Body of pancreas (tissue), 4 donors: ENCODE data around the gene AGAP1. TPM values are rescaled to one million over a fixed set of nuclear protein-coding genes. Genes with fewer than 3 reads are reported as not detected.

ENCODE experiments used
- ATAC-seq: fragments of 150-250 bp; one replicate; pipeline ENCODE4 v1.9.1; 2016
- DNase-seq, 4 donors: peaks; one replicate each; pipeline ENCODE4 v3.0.0-alpha.2; 2019
- H3K27ac ChIP-seq, 4 donors: fragments of 200-600 bp; sonication (generic); 1 replicate in 3 of 4; 2 replicates in 1 of 4; pipeline versions ENCODE4 v1.5.1 to v1.6.1; 2016 to 2019; ENCODE audit warnings: mild to moderate bottlenecking in 1 of 4, mixed read lengths in 1 of 4, moderate library complexity in 1 of 4
- H3K27me3 ChIP-seq, 2 donors: fragments of 200-600 bp; sonication (generic); one replicate each; pipeline ENCODE4 v1.6.0; 2016; ENCODE audit warnings: mild to moderate bottlenecking in 1 of 2
- H3K36me3 ChIP-seq, 2 donors: fragments of 200-600 bp; sonication (generic); replicated peaks in 1 of 2; 2 replicates each; pipeline ENCODE4 v1.5.1; 2016; ENCODE audit warnings: low read depth in 2 of 2; ENCODE audit not compliant: insufficient read depth in 1 of 2
- H3K4me1 ChIP-seq: fragments of 200-600 bp; sonication (generic); one replicate; pipeline ENCODE4 v1.6.0; 2016
- H3K4me3 ChIP-seq, 2 donors: fragments of 200-600 bp; sonication (generic); 1 replicate in 1 of 2; 2 replicates in 1 of 2; pipeline ENCODE4 v1.5.1; 2016 to 2019
- H3K9me3 ChIP-seq, 3 donors: fragments of 200-600 bp; sonication (generic); 1 replicate in 2 of 3; 2 replicates in 1 of 3; pipeline ENCODE4 v1.5.1; 2016
- POLR2A ChIP-seq, 3 donors: fragments of 450-650 bp; IDR thresholded peaks; one replicate each; pipeline ENCODE4 v1.6.1; 2016; ENCODE audit warnings: antibody characterized with exemption in 3 of 3, mild to moderate bottlenecking in 2 of 3
- WGBS, 2 donors: methylation state at CpG; one replicate each; pipeline ENCODE4 v1.1.5; 2017; 5-methylcytosine and 5-hydroxymethylcytosine counted together
- intact Hi-C: fragments of 100-400 bp; cut with DNase I; formaldehyde crosslinking; loops from one replicate; pipeline ENCODE4 v1.15.1; 2023
- total RNA-seq, 2 donors: library from RNA; depleted of rRNA; stranded (reverse); fragments of >200 nt; gene quantifications; one replicate each; pipeline ENCODE4 v1.1.0, GENCODE V29; 2016
- TF ChIP-seq, protein P1 (sequence below), 7 experiments: fragments of 450-650 bp in 4 of 7; fragments of 200-600 bp in 3 of 7; sonication (generic) in 3 of 7; IDR thresholded peaks; one replicate each; pipeline ENCODE4 v1.5.1; 2016 to 2019; ENCODE audit warnings: antibody characterized with exemption in 7 of 7

Gene AGAP1
- total RNA-seq, 2 donors from 2014 or later: 21.3 to 32.6 TPM

DNA sequence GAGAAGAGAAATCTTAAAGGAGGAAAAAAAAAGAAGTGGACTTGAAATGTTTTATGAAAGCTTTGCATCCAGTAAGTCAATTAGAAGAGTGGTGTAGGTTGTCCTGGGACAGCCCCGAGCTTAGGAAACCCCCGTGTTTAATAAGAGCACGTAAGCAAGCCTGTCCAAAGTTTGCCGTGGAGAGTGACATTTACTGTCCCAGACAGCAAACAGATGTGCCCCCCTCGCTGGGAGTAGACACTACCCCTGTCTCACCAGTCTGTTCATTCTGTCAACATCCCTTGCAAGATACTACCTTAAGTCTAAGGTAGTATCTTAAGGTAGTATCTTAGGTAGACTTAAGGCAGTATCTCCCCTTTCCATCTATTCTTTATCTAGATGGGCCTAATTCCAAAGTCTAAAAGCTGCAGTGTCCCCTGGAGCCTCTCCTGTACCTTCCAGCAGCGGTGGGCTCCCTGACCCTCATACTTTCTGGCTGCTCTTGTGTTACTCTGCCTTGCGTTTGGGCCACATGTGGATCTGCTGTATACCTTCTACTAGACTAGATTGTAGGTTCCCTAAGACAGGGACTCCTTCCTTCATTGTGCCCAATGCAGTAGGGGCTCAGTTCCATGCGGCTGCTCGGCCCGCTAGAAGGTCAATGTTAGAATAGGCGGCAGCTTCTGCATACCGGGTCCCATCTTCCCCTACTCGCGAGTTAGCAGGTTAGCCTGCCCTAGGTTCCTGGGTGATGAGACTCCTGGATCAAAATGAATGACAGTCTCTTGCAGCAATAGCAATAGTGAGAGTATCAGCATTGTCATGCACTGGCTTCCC lies 430.2 kb downstream of the AGAP1 start:
- Histone ChIP-seq H3K9me3 (no peaks in the 10 kb centered on the region), H3K36me3 (no peaks in the 10 kb centered on the region), H3K27me3 (no peaks in the 10 kb centered on the region), H3K27ac (no peak overlapping the region), H3K4me3 (no peak overlapping the region), H3K4me1 (no peaks in the 10 kb centered on the region)
- ATAC-seq (no peak), DNase-seq (no peak)
- intact Hi-C loops: no loop called here
- WGBS, 2 donors: 89 to 92% methylated on average over 10 to 14 of the region's 14 CpGs
- no peak for TF ChIP-seq POLR2A (IDR thresholded peaks at IDR 0.05)
- TF ChIP-seq, protein P1, sequence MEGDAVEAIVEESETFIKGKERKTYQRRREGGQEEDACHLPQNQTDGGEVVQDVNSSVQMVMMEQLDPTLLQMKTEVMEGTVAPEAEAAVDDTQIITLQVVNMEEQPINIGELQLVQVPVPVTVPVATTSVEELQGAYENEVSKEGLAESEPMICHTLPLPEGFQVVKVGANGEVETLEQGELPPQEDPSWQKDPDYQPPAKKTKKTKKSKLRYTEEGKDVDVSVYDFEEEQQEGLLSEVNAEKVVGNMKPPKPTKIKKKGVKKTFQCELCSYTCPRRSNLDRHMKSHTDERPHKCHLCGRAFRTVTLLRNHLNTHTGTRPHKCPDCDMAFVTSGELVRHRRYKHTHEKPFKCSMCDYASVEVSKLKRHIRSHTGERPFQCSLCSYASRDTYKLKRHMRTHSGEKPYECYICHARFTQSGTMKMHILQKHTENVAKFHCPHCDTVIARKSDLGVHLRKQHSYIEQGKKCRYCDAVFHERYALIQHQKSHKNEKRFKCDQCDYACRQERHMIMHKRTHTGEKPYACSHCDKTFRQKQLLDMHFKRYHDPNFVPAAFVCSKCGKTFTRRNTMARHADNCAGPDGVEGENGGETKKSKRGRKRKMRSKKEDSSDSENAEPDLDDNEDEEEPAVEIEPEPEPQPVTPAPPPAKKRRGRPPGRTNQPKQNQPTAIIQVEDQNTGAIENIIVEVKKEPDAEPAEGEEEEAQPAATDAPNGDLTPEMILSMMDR (IDR thresholded peaks at IDR 0.05): no peak

DNA sequence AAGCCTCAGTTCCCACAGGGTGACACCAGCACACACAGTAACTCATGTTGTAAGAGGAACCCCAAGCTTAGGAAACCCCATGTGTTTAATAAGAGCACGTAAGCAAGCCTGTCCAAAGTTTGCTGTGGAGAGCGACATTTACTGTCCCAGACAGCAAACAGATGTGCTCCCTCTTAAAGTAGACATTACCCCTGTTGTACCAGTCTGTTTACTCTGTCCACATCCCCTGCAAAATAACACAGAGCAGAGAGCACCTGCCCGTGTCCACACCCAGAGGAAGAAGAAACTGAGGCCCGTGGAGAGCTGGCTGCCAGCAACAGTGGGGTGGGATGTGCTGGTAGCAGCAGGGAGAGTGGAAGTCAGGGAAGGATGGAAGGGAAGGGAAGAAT lies 430.8 kb downstream of the AGAP1 start:
- H3K27me3 ChIP-seq: no peaks in the 10 kb centered on the region
- no peaks in the 10 kb centered on the region for H3K36me3 ChIP-seq
- no peak overlapping the region for H3K4me3 ChIP-seq
- DNase-seq (no peak), ATAC-seq (no peak)
- H3K9me3 ChIP-seq: no peaks in the 10 kb centered on the region
- 92% methylated on average over 4 of the region's 4 CpGs for WGBS, 2 donors
- no peak overlapping the region for H3K27ac ChIP-seq
- intact Hi-C loops: no loop called here
- no peak for TF ChIP-seq POLR2A (IDR thresholded peaks at IDR 0.05)
- TF ChIP-seq, protein P1 (IDR thresholded peaks at IDR 0.05): no peak
- no peaks in the 10 kb centered on the region for H3K4me1 ChIP-seq

DNA sequence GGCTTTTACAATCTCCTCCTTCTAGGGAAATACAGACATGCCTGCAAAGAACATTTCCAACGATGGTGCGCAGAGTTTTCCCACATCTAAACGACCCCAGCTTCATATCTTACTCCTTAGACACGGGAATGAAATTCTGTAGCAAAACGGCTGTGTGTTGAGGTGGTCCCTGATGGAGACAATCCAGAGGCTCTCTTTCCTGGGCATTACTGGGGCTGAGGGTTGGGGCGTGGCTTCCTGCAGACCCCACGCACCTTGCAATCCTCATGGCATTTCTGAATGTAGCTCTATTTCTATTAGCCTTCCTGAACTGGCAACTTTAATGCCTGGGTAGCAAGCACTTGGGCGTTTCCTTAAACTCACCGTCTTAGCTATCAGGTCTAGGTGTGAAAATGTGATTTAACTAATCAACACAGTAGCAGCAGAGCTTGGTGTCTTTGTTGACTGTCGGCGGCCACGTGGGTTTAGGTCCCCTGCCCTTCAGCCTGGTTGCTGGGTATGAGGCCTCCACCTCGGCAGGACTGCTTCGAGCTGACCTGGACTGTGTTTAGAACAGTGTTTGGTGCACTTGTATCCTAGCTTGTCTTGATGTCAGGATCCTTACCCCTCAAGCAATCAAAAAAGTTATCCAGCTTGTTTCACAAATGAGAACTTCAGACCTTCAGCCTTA lies 431.5 kb downstream of the AGAP1 start:
- no peak for ATAC-seq
- TF ChIP-seq, protein P1 (IDR thresholded peaks at IDR 0.05): no peak
- no peak for TF ChIP-seq POLR2A (IDR thresholded peaks at IDR 0.05)
- no peaks in the 10 kb centered on the region for H3K27me3 ChIP-seq
- WGBS, 2 donors: 76 to 81% methylated on average over 14 of the region's 14 CpGs
- intact Hi-C loops: no loop called here
- no peak overlapping the region for H3K4me3 ChIP-seq
- no peak overlapping the region for H3K27ac ChIP-seq
- no peak for DNase-seq
- H3K9me3 ChIP-seq: no peaks in the 10 kb centered on the region
- no peaks in the 10 kb centered on the region for H3K4me1 ChIP-seq
- no peaks in the 10 kb centered on the region for H3K36me3 ChIP-seq

DNA sequence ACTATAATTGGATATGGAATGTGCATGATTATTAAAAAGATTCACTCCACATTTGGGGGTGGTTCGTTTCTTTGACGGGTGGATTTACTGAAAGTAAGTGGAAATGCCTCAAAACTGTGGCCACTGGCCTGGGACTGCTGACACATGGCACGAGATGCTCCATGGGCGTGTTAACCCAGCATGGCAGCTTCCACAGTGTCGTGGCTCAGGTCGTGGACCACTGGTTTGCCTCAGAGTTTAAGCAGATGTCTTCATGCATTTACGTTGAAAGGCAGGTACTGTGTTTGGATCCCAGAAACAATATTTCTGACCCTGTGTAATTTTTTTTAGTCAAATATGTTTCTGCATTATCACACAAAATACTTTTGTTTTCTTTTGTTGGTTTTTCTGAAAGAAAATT lies 432.4 kb downstream of the AGAP1 start:
- Histone ChIP-seq H3K9me3 (no peaks in the 10 kb centered on the region), H3K4me3 (no peak overlapping the region), H3K36me3 (no peaks in the 10 kb centered on the region), H3K4me1 (no peaks in the 10 kb centered on the region), H3K27me3 (no peaks in the 10 kb centered on the region), H3K27ac (no peak overlapping the region)
- intact Hi-C loops: no loop called here
- no peak for TF ChIP-seq POLR2A (IDR thresholded peaks at IDR 0.05)
- TF ChIP-seq, protein P1 (IDR thresholded peaks at IDR 0.05): no peak
- ATAC-seq (no peak), DNase-seq (no peak)
- WGBS, 2 donors: 93 to 99% methylated on average over 7 of the region's 7 CpGs
